ENCODE data around the gene SUPT4H1.
A peak's percentile ranks its signal among the peaks of the same experiment; 100 is the strongest.
"Not testable (repeated sequence)": the region's sequence is repeated elsewhere in the genome, so short reads cannot be mapped to it uniquely, and the experiment has no call there.

The SUPT4H1 gene

DNA sequence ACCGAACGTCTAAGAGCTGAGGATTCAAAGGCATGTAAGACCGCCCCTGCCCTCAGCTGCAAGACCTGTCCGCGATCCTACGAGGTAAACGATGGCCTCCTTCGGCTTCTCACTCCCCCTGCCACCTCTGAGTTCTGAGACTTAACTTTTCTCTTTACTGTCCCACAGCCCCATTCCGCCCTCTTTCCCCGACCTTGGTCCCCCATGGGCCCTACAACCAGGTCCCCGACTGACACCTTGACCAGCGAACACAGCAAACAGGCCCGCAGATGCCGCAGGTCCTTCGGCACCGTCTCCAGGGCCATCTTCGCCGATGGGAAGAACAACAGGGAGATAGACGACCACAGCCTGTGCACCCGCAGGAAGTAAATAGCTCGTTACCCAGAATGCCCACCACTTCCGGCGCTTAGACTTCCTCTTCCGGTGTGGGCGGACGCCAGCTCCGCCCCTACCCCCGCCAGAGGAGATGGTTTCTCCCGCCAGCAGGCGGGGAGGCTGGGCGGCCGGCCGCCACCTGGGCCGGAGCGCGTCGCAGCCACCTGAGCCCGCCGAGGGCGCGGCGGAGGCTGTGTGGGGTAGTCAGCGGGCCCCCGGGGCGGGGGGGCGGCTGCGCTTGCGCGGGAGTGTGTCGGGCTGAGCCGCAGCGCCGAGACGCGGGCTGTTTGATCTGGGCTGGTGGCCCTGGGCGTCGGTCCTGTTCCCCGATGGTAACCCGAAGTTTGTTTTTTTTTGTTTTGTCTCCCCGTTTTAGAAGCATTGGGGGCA, at the start of gene SUPT4H1:
Gene SUPT4H1, minus strand, starts transcription at position 371 of the 765 bp plus-strand sequence. Its CDS starts 66 bp downstream, at position 305.
- H3K9me3 ChIP-seq (ENCODE audit: control insufficient read depth, insufficient read depth, low read depth, low read length), result no peaks in the 10 kb centered on the region
- H3K36me3 ChIP-seq (ENCODE audit: control insufficient read depth, insufficient read depth, low read length), result peaks cover 43% of the 10 kb centered on the region
- no peaks in the 10 kb centered on the region for H3K27me3 ChIP-seq (ENCODE audit: control insufficient read depth, insufficient read depth, low read length)
- peak within 1 kb of the TSS; percentile 99 for H3K9ac ChIP-seq (ENCODE audit: low read length)
- peaks cover 17% of the 10 kb centered on the region for H3K4me1 ChIP-seq (ENCODE audit: control insufficient read depth, insufficient read depth, low read length)
- peak within 1 kb of the TSS; percentile 92 for H3K27ac ChIP-seq (ENCODE audit: low read depth, low read length)
- peak within 1 kb of the TSS; percentile 100 for H3K4me3 ChIP-seq (ENCODE audit: low read depth, low read length)

GRCh38 chr17:58401287-58401686, 49.3 kb upstream of the SUPT4H1 start:
- H3K9me3 ChIP-seq (ENCODE audit: control insufficient read depth, insufficient read depth, low read depth, low read length), result no peaks in the 10 kb centered on the region
- no peak overlapping the region for H3K4me3 ChIP-seq (ENCODE audit: low read depth, low read length)
- H3K27me3 ChIP-seq (ENCODE audit: control insufficient read depth, insufficient read depth, low read length), result peaks cover 44% of the 10 kb centered on the region; the same call in 1 of the 2 replicates
- H3K27ac ChIP-seq (ENCODE audit: low read depth, low read length), result no peak overlapping the region
- peaks cover 68% of the 10 kb centered on the region for H3K4me1 ChIP-seq (ENCODE audit: control insufficient read depth, insufficient read depth, low read length)
- no peaks in the 10 kb centered on the region for H3K36me3 ChIP-seq (ENCODE audit: control insufficient read depth, insufficient read depth, low read length)
- no peak overlapping the region for H3K9ac ChIP-seq (ENCODE audit: low read length)

- H3K9ac ChIP-seq (ENCODE audit: low read length), result no peak overlapping the region
- peaks cover 44% of the 10 kb centered on the region; the same call in 1 of the 2 replicates for H3K27me3 ChIP-seq (ENCODE audit: control insufficient read depth, insufficient read depth, low read length)
- no peak overlapping the region for H3K4me3 ChIP-seq (ENCODE audit: low read depth, low read length)
- H3K4me1 ChIP-seq (ENCODE audit: control insufficient read depth, insufficient read depth, low read length), result peaks cover 70% of the 10 kb centered on the region
- no peaks in the 10 kb centered on the region for H3K36me3 ChIP-seq (ENCODE audit: control insufficient read depth, insufficient read depth, low read length)
- H3K27ac ChIP-seq (ENCODE audit: low read depth, low read length), result no peak overlapping the region
- no peaks in the 10 kb centered on the region for H3K9me3 ChIP-seq (ENCODE audit: control insufficient read depth, insufficient read depth, low read depth, low read length)
These were observed 48.8 kb upstream of the SUPT4H1 start for GRCh38 chr17:58400826-58401225.

DNA sequence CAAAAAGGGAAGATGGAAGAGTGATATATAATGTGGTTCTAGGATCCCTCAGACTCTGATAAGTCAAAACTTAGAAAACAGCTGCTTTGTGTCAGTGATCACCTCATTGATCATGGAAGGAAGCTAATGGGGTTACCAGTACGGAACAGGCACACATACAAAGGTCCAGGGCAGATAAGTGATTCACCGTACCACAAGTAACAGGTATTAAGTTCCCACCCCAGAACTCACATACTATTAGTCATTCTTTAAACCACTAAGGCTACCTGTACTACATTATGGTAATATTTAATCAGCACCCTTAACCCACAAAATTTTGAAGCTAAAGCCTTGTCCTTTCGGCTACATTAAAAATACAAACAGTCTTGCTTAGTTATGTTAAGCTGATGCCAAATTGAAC, 48.0 kb upstream of the SUPT4H1 start:
- no peak overlapping the region for H3K4me3 ChIP-seq (ENCODE audit: low read depth, low read length)
- H3K9ac ChIP-seq (ENCODE audit: low read length), result no peak overlapping the region
- H3K27ac ChIP-seq (ENCODE audit: low read depth, low read length), result no peak overlapping the region
- H3K36me3 ChIP-seq (ENCODE audit: control insufficient read depth, insufficient read depth, low read length), result no peaks in the 10 kb centered on the region
- H3K4me1 ChIP-seq (ENCODE audit: control insufficient read depth, insufficient read depth, low read length), result peaks cover 67% of the 10 kb centered on the region
- H3K27me3 ChIP-seq (ENCODE audit: control insufficient read depth, insufficient read depth, low read length), result peaks cover 44% of the 10 kb centered on the region; the same call in 1 of the 2 replicates
- no peaks in the 10 kb centered on the region for H3K9me3 ChIP-seq (ENCODE audit: control insufficient read depth, insufficient read depth, low read depth, low read length)

GRCh38 chr17:58398574-58399266, 46.7 kb upstream of the SUPT4H1 start:
- Histone ChIP-seq H3K4me3 (ENCODE audit: low read depth, low read length) (peak overlapping the region; percentile 34; the same call in 1 of the 2 replicates), H3K4me1 (ENCODE audit: control insufficient read depth, insufficient read depth, low read length) (peaks cover 61% of the 10 kb centered on the region), H3K9me3 (ENCODE audit: control insufficient read depth, insufficient read depth, low read depth, low read length) (no peaks in the 10 kb centered on the region), H3K27me3 (ENCODE audit: control insufficient read depth, insufficient read depth, low read length) (peaks cover 40% of the 10 kb centered on the region; the same call in 1 of the 2 replicates), H3K27ac (ENCODE audit: low read depth, low read length) (peak overlapping the region; percentile 12; the same call in 1 of the 2 replicates), H3K36me3 (ENCODE audit: control insufficient read depth, insufficient read depth, low read length) (no peaks in the 10 kb centered on the region), H3K9ac (ENCODE audit: low read length) (peak overlapping the region; percentile 42)

GRCh38 chr17:58397421-58397820, 45.4 kb upstream of the SUPT4H1 start:
- not testable (repeated sequence) for H3K9me3 ChIP-seq (ENCODE audit: control insufficient read depth, insufficient read depth, low read depth, low read length); H3K27ac ChIP-seq (ENCODE audit: low read depth, low read length); H3K36me3 ChIP-seq (ENCODE audit: control insufficient read depth, insufficient read depth, low read length); H3K9ac ChIP-seq (ENCODE audit: low read length); H3K4me3 ChIP-seq (ENCODE audit: low read depth, low read length)
- Histone ChIP-seq H3K4me1 (ENCODE audit: control insufficient read depth, insufficient read depth, low read length) (peaks cover 48% of the 10 kb centered on the region), H3K27me3 (ENCODE audit: control insufficient read depth, insufficient read depth, low read length) (peaks cover 40% of the 10 kb centered on the region; the same call in 1 of the 2 replicates)

DNA sequence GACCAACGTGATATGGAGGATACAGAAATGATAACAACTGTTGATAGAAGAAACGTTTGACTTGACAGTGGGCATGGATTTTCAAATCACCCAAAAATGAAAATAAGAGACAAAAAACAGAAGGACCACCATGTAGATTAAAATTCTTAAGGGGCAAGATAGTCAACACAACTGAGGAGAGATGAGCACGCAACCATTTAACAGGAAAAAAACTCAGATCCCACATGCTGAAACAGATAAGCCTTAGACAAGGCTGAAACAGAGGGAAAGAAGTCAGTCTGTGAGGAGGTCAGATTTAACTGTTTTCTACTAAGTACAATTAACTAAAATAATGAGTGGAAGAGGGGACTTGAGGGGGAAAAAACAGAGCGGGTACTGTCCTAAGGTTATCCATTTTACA, 44.2 kb upstream of the SUPT4H1 start:
- peaks cover 42% of the 10 kb centered on the region for H3K4me1 ChIP-seq (ENCODE audit: control insufficient read depth, insufficient read depth, low read length)
- H3K36me3 ChIP-seq (ENCODE audit: control insufficient read depth, insufficient read depth, low read length), result no peaks in the 10 kb centered on the region
- no peak overlapping the region for H3K27ac ChIP-seq (ENCODE audit: low read depth, low read length)
- no peaks in the 10 kb centered on the region for H3K9me3 ChIP-seq (ENCODE audit: control insufficient read depth, insufficient read depth, low read depth, low read length)
- H3K27me3 ChIP-seq (ENCODE audit: control insufficient read depth, insufficient read depth, low read length), result peaks cover 28% of the 10 kb centered on the region; the same call in 1 of the 2 replicates
- no peak overlapping the region for H3K9ac ChIP-seq (ENCODE audit: low read length)
- H3K4me3 ChIP-seq (ENCODE audit: low read depth, low read length), result no peak overlapping the region

DNA sequence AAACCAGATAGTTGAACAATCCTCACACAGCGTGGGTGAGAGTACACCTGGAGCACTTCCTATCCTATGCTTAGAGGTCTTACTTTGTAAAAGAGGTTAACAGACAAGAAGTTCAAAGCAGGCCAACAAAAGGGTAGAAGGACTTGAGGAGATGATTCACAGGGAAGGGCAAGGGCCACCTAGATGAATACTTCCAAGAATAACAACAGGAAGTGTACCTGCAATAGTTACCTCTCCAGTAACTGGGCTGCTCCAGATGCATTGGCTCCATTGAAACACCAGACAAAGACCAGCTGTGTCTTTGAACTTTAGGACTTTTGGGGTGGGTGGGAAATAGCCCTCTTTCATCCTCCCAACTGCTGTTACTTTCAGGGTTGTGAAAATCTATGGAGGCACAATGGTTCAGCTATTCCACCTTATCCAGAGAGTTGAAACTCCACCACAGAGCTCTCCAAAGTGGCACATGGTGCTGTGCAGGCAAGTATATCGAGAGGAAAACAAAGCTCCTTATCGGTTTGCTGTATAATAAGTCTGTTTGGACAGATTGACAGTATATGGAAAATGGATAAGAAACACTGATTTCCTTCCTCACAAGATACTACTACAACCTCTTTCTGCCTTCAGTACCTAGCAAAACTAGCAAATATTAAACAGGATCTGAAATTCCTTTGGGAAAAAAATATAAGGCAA, 42.7 kb upstream of the SUPT4H1 start:
- H3K27ac ChIP-seq (ENCODE audit: low read depth, low read length), result no peak overlapping the region
- peaks cover 41% of the 10 kb centered on the region for H3K4me1 ChIP-seq (ENCODE audit: control insufficient read depth, insufficient read depth, low read length)
- no peaks in the 10 kb centered on the region for H3K9me3 ChIP-seq (ENCODE audit: control insufficient read depth, insufficient read depth, low read depth, low read length)
- no peak overlapping the region for H3K4me3 ChIP-seq (ENCODE audit: low read depth, low read length)
- no peak overlapping the region for H3K9ac ChIP-seq (ENCODE audit: low read length)
- H3K27me3 ChIP-seq (ENCODE audit: control insufficient read depth, insufficient read depth, low read length), result peaks cover 13% of the 10 kb centered on the region; the same call in 1 of the 2 replicates
- H3K36me3 ChIP-seq (ENCODE audit: control insufficient read depth, insufficient read depth, low read length), result no peaks in the 10 kb centered on the region

DNA sequence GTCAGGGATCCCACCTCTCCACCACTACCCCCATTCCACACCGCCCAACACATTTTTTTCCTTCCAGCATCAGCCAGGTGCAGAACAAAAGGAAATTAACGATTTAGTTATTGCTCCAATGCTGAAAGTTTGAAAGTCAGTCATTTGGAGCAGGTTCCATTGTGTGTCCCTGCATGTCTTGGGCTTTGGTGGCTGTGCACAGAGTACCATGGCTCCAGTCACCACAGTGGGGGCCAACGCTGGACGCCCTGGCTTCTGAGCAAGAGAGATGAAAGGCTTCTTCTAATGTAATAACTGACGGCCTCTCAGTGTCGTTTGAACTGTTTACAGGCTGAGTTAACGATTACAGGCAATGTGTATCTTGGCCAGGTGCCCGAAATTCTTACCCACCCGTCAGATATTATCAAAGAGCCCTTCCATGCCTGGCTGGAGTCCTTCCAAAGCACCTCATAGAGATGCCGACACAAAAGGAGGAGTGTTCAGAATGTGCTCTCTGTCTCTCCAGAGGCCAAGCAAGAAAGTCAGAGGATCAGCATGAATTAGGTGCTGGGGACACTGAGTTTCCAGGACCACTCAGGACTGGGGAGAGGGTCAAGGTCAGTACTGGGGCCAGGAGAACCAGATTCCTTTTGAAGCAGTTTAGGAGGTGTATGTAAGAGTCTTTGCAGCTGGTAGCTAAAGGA, 39.4 kb upstream of the SUPT4H1 start:
- H3K27me3 ChIP-seq (ENCODE audit: control insufficient read depth, insufficient read depth, low read length), result no peaks in the 10 kb centered on the region; the same call in 1 of the 2 replicates
- H3K36me3 ChIP-seq (ENCODE audit: control insufficient read depth, insufficient read depth, low read length), result no peaks in the 10 kb centered on the region
- no peaks in the 10 kb centered on the region for H3K9me3 ChIP-seq (ENCODE audit: control insufficient read depth, insufficient read depth, low read depth, low read length)
- H3K9ac ChIP-seq (ENCODE audit: low read length), result no peak overlapping the region
- H3K27ac ChIP-seq (ENCODE audit: low read depth, low read length), result no peak overlapping the region
- H3K4me3 ChIP-seq (ENCODE audit: low read depth, low read length), result no peak overlapping the region
- peaks cover 41% of the 10 kb centered on the region for H3K4me1 ChIP-seq (ENCODE audit: control insufficient read depth, insufficient read depth, low read length)

DNA sequence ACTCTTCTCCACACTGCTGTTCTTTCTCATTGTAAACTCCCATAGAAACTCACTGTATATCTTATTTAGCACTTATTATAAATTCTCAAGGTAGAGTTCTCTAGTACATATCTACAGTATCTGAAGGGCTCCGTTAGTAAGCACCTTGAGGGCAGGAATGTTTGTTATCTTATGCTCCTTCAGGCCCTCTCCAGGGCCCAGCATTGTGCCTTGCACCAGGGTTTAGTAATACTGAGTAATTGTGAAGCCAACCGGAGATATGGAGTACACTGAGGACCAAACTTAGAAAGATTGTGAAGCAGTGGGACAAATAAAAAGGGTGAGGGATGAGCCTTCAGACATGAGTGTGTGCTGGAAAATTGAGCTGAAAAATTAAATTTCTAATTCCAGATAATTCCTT, 38.9 kb upstream of the SUPT4H1 start:
- Histone ChIP-seq H3K36me3 (ENCODE audit: control insufficient read depth, insufficient read depth, low read length) (no peaks in the 10 kb centered on the region), H3K9ac (ENCODE audit: low read length) (no peak overlapping the region), H3K27me3 (ENCODE audit: control insufficient read depth, insufficient read depth, low read length) (no peaks in the 10 kb centered on the region; the same call in 1 of the 2 replicates), H3K4me3 (ENCODE audit: low read depth, low read length) (no peak overlapping the region), H3K9me3 (ENCODE audit: control insufficient read depth, insufficient read depth, low read depth, low read length) (no peaks in the 10 kb centered on the region), H3K27ac (ENCODE audit: low read depth, low read length) (no peak overlapping the region), H3K4me1 (ENCODE audit: control insufficient read depth, insufficient read depth, low read length) (peaks cover 36% of the 10 kb centered on the region)

Data from HUES6 (cell line).